HG02852 (cell line): ENCODE measurements around the gene HEYL.

Source experiments
- ATAC-seq: cut with Tn5 transposase; IDR thresholded peaks from one replicate; pipeline ENCODE4 v1.9.1; 2021; ENCODE audit warnings: mild to moderate bottlenecking, moderate library complexity; ENCODE audit not compliant: unreplicated experiment

Gene HEYL

GRCh38 chr1:39668111-39668510 is 28.7 kb upstream of the HEYL start:
- no peak for ATAC-seq

- ATAC-seq: peak; percentile 84
Observed at GRCh38 chr1:39666772-39667171, 27.3 kb upstream of the HEYL start.

- ATAC-seq: no peak
Observed at GRCh38 chr1:39663559-39663958, 24.1 kb upstream of the HEYL start.

GRCh38 chr1:39662861-39663260 is 23.4 kb upstream of the HEYL start:
- no peak for ATAC-seq

GRCh38 chr1:39659538-39659937 is 20.1 kb upstream of the HEYL start:
- no peak for ATAC-seq

- no peak for ATAC-seq
Observed at GRCh38 chr1:39659110-39659509, 19.7 kb upstream of the HEYL start.

GRCh38 chr1:39657923-39658485 is 18.6 kb upstream of the HEYL start:
- ATAC-seq: no peak

GRCh38 chr1:39657402-39657801 is 18.0 kb upstream of the HEYL start:
- ATAC-seq: no peak

GRCh38 chr1:39656391-39656790 is 16.9 kb upstream of the HEYL start:
- ATAC-seq: no peak

- no peak for ATAC-seq
Observed at GRCh38 chr1:39655578-39656268, 16.3 kb upstream of the HEYL start.

- ATAC-seq: no peak
Observed at GRCh38 chr1:39654291-39654690, 14.8 kb upstream of the HEYL start.

- peak; percentile 45 for ATAC-seq
Observed at GRCh38 chr1:39653546-39654031, 14.1 kb upstream of the HEYL start.

- no peak for ATAC-seq
Observed at GRCh38 chr1:39652554-39652953, 13.1 kb upstream of the HEYL start.

- no peak for ATAC-seq
Observed at GRCh38 chr1:39652105-39652504, 12.7 kb upstream of the HEYL start.

- ATAC-seq: no peak
Observed at GRCh38 chr1:39650431-39650830, 11.0 kb upstream of the HEYL start.

- no peak for ATAC-seq
Observed at GRCh38 chr1:39649636-39650185, 10.3 kb upstream of the HEYL start.

GRCh38 chr1:39648496-39648895 is 9.1 kb upstream of the HEYL start:
- no peak for ATAC-seq

GRCh38 chr1:39647247-39647646 is 7.8 kb upstream of the HEYL start:
- no peak for ATAC-seq

GRCh38 chr1:39646232-39647081 is 7.0 kb upstream of the HEYL start:
- no peak for ATAC-seq

GRCh38 chr1:39645411-39646043 is 6.1 kb upstream of the HEYL start:
- ATAC-seq: no peak

GRCh38 chr1:39643705-39644104 is 4.3 kb upstream of the HEYL start:
- no peak for ATAC-seq
